Keratinocyte (primary cell): ENCODE data around the gene SCAMP4. TPM values are rescaled to one million over a fixed set of nuclear protein-coding genes. Genes with fewer than 3 reads are reported as not detected.

Source experiments
- DNase-seq: peaks from one replicate; pipeline ENCODE4 v3.0.0-alpha.2; 2011; ENCODE audit warnings: low read depth, missing footprints, low spot score
- FAIRE-seq: peaks from 2 replicates; lab custom pipeline; 2011; peaks lifted over from hg19 to GRCh38; lab: Jason Lieb, UNC
- H2AFZ ChIP-seq: 2 replicates; pipeline ENCODE4 v1.6.0; 2012; ENCODE audit warnings: low read length, control low read depth, inconsistent platforms; ENCODE audit not compliant: control insufficient read depth
- H3K27ac ChIP-seq: 2 replicates; pipeline ENCODE4 v1.5.1; 2011; ENCODE audit warnings: low read length; ENCODE audit not compliant: control insufficient read depth, insufficient read depth
- H3K27me3 ChIP-seq: 3 replicates; pipeline ENCODE4 v1.6.0; 2011; ENCODE audit warnings: low read length; ENCODE audit not compliant: control insufficient read depth, insufficient read depth; ENCODE audit errors: extremely low read depth
- H3K36me3 ChIP-seq, 2 experiments: 2 replicates in 1 of 2; 3 replicates in 1 of 2; pipeline ENCODE4 v1.5.1; 2011; ENCODE audit warnings: low read length in 2 of 2, mild to moderate bottlenecking in 1 of 2; ENCODE audit not compliant: control insufficient read depth in 2 of 2, insufficient read depth in 2 of 2; ENCODE audit errors: extremely low read depth in 1 of 2
- H3K4me1 ChIP-seq: 3 replicates; pipeline ENCODE4 v1.5.1; 2011; ENCODE audit warnings: low read length; ENCODE audit not compliant: control insufficient read depth, insufficient read depth; ENCODE audit errors: extremely low read depth
- H3K4me2 ChIP-seq: 3 replicates; pipeline ENCODE4 v1.6.0; 2011; ENCODE audit warnings: low read depth, low read length; ENCODE audit not compliant: control insufficient read depth, insufficient read depth; ENCODE audit errors: extremely low read depth
- H3K4me3 ChIP-seq, 3 experiments: fragments of 200-600 bp in 1 of 3; sonication (generic) in 1 of 3; 2 replicates in 2 of 3; 3 replicates in 1 of 3; pipeline ENCODE4 v1.5.1; 2011 to 2016; ENCODE audit warnings: low read length in 3 of 3, mild to moderate bottlenecking in 3 of 3, control low read depth in 2 of 3, inconsistent platforms in 1 of 3, low read depth in 1 of 3, mixed read lengths in 1 of 3, mixed run types in 1 of 3, moderate library complexity in 1 of 3; ENCODE audit not compliant: control insufficient read depth in 2 of 3, insufficient read depth in 2 of 3; ENCODE audit errors: extremely low read depth in 1 of 3
- H3K79me2 ChIP-seq: 2 replicates; pipeline ENCODE4 v1.6.0; 2012; ENCODE audit warnings: low read length; ENCODE audit not compliant: control insufficient read depth, insufficient read depth
- H3K9ac ChIP-seq: 3 replicates; pipeline ENCODE4 v1.6.0; 2011; ENCODE audit warnings: low read length; ENCODE audit not compliant: control insufficient read depth, insufficient read depth; ENCODE audit errors: extremely low read depth
- H3K9me1 ChIP-seq: 3 replicates; pipeline ENCODE4 v1.6.0; 2011; ENCODE audit warnings: low read length; ENCODE audit not compliant: control insufficient read depth, insufficient read depth; ENCODE audit errors: extremely low read depth
- H3K9me3 ChIP-seq: 2 replicates; pipeline ENCODE4 v1.5.1; 2012; ENCODE audit warnings: low read depth, low read length; ENCODE audit not compliant: control insufficient read depth
- H4K20me1 ChIP-seq: 3 replicates; pipeline ENCODE4 v1.6.0; 2011; ENCODE audit warnings: low read length; ENCODE audit not compliant: control insufficient read depth, insufficient read depth; ENCODE audit errors: extremely low read depth
- CTCF ChIP-seq, 3 experiments: IDR thresholded peaks in 1 of 3; conservative IDR thresholded peaks in 1 of 3; optimal IDR thresholded peaks in 1 of 3; 2 replicates in 2 of 3; 3 replicates in 1 of 3; pipeline versions ENCODE3 to v1.5.1; 2011; ENCODE audit warnings: low read length in 3 of 3, mild to moderate bottlenecking in 3 of 3, moderate library complexity in 2 of 3, control low read depth in 1 of 3, inconsistent platforms in 1 of 3; ENCODE audit not compliant: insufficient read depth in 2 of 3; ENCODE audit errors: extremely low read depth in 1 of 3
- EZH2 ChIP-seq: IDR thresholded peaks from one replicate; pipeline ENCODE4 v1.6.1; 2012; ENCODE audit warnings: inconsistent platforms, mild to moderate bottlenecking, low read length, moderate library complexity
- dilution Hi-C: fragments of 300-500 bp; cut with MboI; formaldehyde crosslinking; loops from one replicate; pipeline ENCODE4 v1.7.0; 2020; ENCODE audit warnings: low sequenced_read_pairs; ENCODE audit not compliant: extremely low pct_ligation_motif_present
- polyA plus RNA-seq, 5 experiments: library from polyadenylated mRNA; depleted of rRNA in 3 of 5; stranded (reverse) in 3 of 5; stranded (forward) in 1 of 5; unstranded in 1 of 5; fragments of >200 nt; gene quantifications; 1 replicate in 1 of 5; 2 replicates in 3 of 5; 3 replicates in 1 of 5; pipeline versions ENCODE4 v1.2.1 to v1.2.3, GENCODE V29; 2011 to 2012; ENCODE audit warnings: missing spikeins in 2 of 5, low read depth in 1 of 5, low replicate concordance in 1 of 5

The SCAMP4 gene
- polyA plus RNA-seq, 1 donor (not counting 4 experiments of a cell fraction or from before 2014, with no cell fraction given) = 4.8 TPM

DNA sequence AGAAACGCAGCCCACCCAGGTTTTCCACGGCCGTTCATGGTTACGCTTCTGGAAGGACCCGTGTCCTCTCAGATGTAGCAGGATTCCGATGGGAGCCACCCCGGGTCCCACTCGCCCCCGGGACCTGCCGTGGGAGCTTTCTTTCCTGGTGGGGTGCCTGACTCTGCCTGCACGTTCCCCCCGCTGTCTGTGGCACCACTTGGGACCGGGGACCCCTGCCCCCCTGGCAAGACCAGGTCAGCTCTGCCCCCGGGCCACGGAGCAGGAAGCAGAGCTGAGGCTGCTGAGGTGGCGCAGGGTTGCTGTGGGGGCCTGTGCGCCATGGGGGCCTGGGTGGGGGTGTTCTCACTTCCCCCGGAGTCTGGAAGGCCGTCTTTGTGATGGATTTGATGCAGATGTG, 47.8 kb downstream of the SCAMP4 start:
- Histone ChIP-seq H3K9me1 (peaks cover 3% of the 10 kb centered on the region), H3K4me2 (no peak overlapping the region), H3K9ac (no peak overlapping the region), H3K27ac (no peak overlapping the region), H3K9me3 (no peaks in the 10 kb centered on the region), H3K79me2 (peaks cover 93% of the 10 kb centered on the region), H3K4me3 (no peak overlapping the region), H4K20me1 (peaks cover 42% of the 10 kb centered on the region), H3K36me3 (peaks cover 18 to 19% of the 10 kb centered on the region in 2 experiments), H3K4me1 (no peaks in the 10 kb centered on the region), H3K27me3 (no peaks in the 10 kb centered on the region), H2AFZ (no peak overlapping the region)
- no peak for DNase-seq
- no peak for TF ChIP-seq CTCF (optimal IDR thresholded peaks at IDR 0.05 in 1 of 3, IDR thresholded peaks at IDR 0.05 in 1 of 3, conservative IDR thresholded peaks at IDR 0.05 in 1 of 3; ENCODE audit: extremely low read depth in 1 of 3, insufficient read depth in 2 of 3, low read length in 3 of 3)
- TF ChIP-seq EZH2 = no peak
- FAIRE-seq = no peak
- dilution Hi-C loops = no loop called here

GRCh38 chr19:1953441-1954094, 48.4 kb downstream of the SCAMP4 start:
- no peak overlapping the region for H3K4me3 ChIP-seq
- H3K9me1 ChIP-seq = peaks cover 2% of the 10 kb centered on the region
- FAIRE-seq = no peak
- dilution Hi-C loops = no loop called here
- no peak overlapping the region for H3K4me2 ChIP-seq
- DNase-seq = no peak
- H4K20me1 ChIP-seq = peaks cover 39% of the 10 kb centered on the region
- TF ChIP-seq CTCF (optimal IDR thresholded peaks at IDR 0.05 in 1 of 3, IDR thresholded peaks at IDR 0.05 in 1 of 3, conservative IDR thresholded peaks at IDR 0.05 in 1 of 3; ENCODE audit: extremely low read depth in 1 of 3, insufficient read depth in 2 of 3, low read length in 3 of 3) (no peak), EZH2 (no peak)
- H3K27ac ChIP-seq = no peak overlapping the region
- peaks cover 18% of the 10 kb centered on the region in 2 experiments for H3K36me3 ChIP-seq
- no peaks in the 10 kb centered on the region for H3K9me3 ChIP-seq
- no peaks in the 10 kb centered on the region for H3K27me3 ChIP-seq
- no peaks in the 10 kb centered on the region for H3K4me1 ChIP-seq
- H2AFZ ChIP-seq = no peak overlapping the region
- peaks cover 89% of the 10 kb centered on the region for H3K79me2 ChIP-seq
- no peak overlapping the region for H3K9ac ChIP-seq
